Transverse colon (tissue), 4 donors: ENCODE measurements around the gene PHKG1.

Source experiments
- EP300 ChIP-seq: sonication (generic); formaldehyde crosslinking; IDR thresholded peaks from one replicate; pipeline ENCODE4 v1.6.1; 2017; ENCODE audit warnings: antibody characterized with exemption, low read depth
- POLR2A ChIP-seq: fragments of 450-650 bp; IDR thresholded peaks from one replicate; pipeline ENCODE4 v1.6.1; 2016; ENCODE audit warnings: antibody characterized with exemption, mild to moderate bottlenecking, moderate library complexity
- POLR2AphosphoS5 ChIP-seq, 3 donors: sonication (generic); formaldehyde crosslinking; IDR thresholded peaks; one replicate each; pipeline ENCODE4 v1.6.1; 2016; ENCODE audit warnings: antibody characterized with exemption in 3 of 3
- TF ChIP-seq, protein P1 (sequence below), 5 experiments: fragments of 200-600 bp in 3 of 5; fragments of 450-650 bp in 2 of 5; sonication (generic) in 3 of 5; IDR thresholded peaks; 1 replicate in 2 of 5; 2 replicates in 3 of 5; pipeline ENCODE4 v1.5.1; 2016 to 2017; ENCODE audit warnings: antibody characterized with exemption in 5 of 5, inconsistent platforms in 3 of 5, mild to moderate bottlenecking in 2 of 5, moderate library complexity in 1 of 5

DNA sequence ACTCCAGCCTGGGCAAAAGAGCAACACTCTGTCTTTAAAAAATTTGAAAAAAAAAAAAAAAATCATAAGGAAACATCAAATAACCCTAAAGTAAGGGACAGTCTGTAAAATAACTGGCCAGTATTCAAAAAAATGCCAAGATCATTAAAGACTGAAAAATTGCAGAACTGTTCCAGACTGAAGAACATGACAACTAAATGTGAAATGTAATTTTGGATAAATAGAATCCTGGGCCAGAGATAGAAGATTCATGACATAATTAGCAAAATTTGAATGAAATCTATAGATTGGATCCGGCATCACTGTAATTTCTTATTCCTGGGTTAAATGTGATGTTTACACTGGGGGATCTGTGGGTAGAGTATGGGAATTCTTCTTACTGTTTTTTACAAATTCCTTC is 44.5 kb downstream of the PHKG1 start:
- TF ChIP-seq POLR2A: no peak
- TF ChIP-seq, protein P1, sequence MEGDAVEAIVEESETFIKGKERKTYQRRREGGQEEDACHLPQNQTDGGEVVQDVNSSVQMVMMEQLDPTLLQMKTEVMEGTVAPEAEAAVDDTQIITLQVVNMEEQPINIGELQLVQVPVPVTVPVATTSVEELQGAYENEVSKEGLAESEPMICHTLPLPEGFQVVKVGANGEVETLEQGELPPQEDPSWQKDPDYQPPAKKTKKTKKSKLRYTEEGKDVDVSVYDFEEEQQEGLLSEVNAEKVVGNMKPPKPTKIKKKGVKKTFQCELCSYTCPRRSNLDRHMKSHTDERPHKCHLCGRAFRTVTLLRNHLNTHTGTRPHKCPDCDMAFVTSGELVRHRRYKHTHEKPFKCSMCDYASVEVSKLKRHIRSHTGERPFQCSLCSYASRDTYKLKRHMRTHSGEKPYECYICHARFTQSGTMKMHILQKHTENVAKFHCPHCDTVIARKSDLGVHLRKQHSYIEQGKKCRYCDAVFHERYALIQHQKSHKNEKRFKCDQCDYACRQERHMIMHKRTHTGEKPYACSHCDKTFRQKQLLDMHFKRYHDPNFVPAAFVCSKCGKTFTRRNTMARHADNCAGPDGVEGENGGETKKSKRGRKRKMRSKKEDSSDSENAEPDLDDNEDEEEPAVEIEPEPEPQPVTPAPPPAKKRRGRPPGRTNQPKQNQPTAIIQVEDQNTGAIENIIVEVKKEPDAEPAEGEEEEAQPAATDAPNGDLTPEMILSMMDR (IDR thresholded peaks at IDR 0.05): no peak
- TF ChIP-seq EP300: no peak
- no peak for TF ChIP-seq POLR2AphosphoS5 (IDR thresholded peaks at IDR 0.05)
